Skeletal muscle cell (primary cell): Measurements from ENCODE around the gene EIF5B.

Source experiments
- DNase-seq: peaks from one replicate; pipeline ENCODE4 v3.0.0-alpha.2; 2010; ENCODE audit warnings: low read depth
- H3K4me3 ChIP-seq: 2 replicates; pipeline ENCODE4 v1.5.1; 2011; ENCODE audit warnings: low read depth, mild to moderate bottlenecking, control low read depth, low read length, moderate library complexity

EIF5B gene

DNA sequence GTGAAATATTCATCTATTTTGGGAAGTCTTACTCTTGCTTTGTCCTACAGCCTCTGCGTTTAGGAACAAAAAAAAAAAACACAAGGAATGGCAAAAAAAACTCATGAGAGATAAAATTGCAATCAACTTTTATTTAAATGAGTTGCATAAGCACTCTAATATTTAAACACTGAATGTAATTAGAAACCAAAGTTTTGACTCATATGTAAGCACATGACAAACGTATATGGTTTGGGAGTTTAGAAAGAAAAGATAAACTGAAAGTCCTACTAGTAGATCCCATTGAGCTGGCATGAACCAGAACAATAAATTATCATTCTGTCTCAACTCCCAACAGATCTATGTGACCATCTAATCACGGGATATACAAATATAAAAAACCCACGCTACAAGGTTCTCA is 107.9 kb downstream of the EIF5B start:
- H3K4me3 ChIP-seq: no peak overlapping the region
- no peak for DNase-seq

DNA sequence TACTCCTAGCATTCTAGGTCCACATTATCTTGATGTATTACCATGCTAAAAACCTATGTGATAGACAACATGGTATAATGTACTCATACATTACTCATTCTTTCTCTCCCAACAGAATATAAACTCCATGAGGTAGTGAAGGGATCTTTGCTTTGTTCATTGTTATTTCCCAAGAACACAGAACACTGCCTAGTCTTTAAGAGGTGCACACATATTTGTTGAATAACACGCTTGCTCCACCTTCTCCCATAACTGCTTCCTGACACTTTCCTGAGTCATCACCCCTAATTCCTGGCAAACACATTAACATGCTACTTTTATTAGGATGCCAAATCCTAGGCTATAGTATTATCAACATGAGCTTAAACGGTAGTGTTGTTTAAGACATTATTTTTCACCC is 111.4 kb downstream of the EIF5B start:
- peak; percentile 26 for DNase-seq

DNA sequence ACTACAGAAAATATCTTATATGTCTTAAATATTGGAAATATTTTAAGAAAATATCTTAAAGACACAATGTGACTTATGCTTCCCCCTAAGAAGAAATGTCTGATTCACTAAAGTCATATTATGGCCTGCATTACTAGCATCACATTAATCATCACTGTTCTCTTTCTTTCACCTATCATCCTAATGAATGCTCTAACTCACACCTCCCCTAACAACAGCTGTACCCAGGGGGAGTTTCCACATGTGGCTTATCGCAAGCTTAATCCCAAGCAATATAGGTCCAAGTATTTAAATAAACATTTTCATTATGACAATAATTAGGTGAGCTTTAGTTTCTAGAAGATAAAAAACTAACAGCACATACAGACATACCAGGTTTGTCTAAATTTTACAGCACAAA is 113.0 kb downstream of the EIF5B start:
- no peak overlapping the region for H3K4me3 ChIP-seq
- no peak for DNase-seq

More for the DNA sequence above, 111.4 kb downstream of the EIF5B start:
- H3K4me3 ChIP-seq: no peak overlapping the region
